Esophagus squamous epithelium (tissue), 4 donors: Measurements from ENCODE around the gene TRABD2B.

Experiments
- CTCF ChIP-seq, 6 experiments: fragments of 450-650 bp in 4 of 6; fragments of 200-600 bp in 2 of 6; sonication (generic) in 2 of 6; IDR thresholded peaks; one replicate each; pipeline ENCODE4 v1.5.1; 2016 to 2019; ENCODE audit warnings: antibody characterized with exemption in 6 of 6, mild to moderate bottlenecking in 4 of 6, moderate library complexity in 4 of 6
- POLR2A ChIP-seq, 4 donors: fragments of 450-650 bp; IDR thresholded peaks; one replicate each; pipeline ENCODE4 v1.6.1; 2017; ENCODE audit warnings: antibody characterized with exemption in 4 of 4, mild to moderate bottlenecking in 4 of 4, moderate library complexity in 3 of 4

GRCh38 chr1:47756411-47756810, 240.8 kb downstream of the TRABD2B start:
- no peak for TF ChIP-seq CTCF (IDR thresholded peaks at IDR 0.05)
- no peak for TF ChIP-seq POLR2A (IDR thresholded peaks at IDR 0.05)
